GM12878 (cell line): ENCODE data around the gene TWF1. TPM values are rescaled to one million over a fixed set of nuclear protein-coding genes. Genes with fewer than 3 reads are reported as not detected.

Source experiments
- ATAC-seq: fragments of 200-7000 bp; cut with Tn5 transposase; 3 replicates; pipeline ENCODE4 v1.9.1; 2020; ENCODE audit warnings: mild to moderate bottlenecking, moderate library complexity
- BruUV-seq: library from RNA; stranded (reverse); fragments of 400-500 nt; replicated peaks from 2 replicates; lab custom pipeline; 2021; lab: Mats Ljungman, UMichigan
- CTCF ChIA-PET: fragments of 300-600 bp; sonication (Branson Sonifier 250); formaldehyde crosslinking; extraction: SDS; loops from one replicate; lab custom pipeline; 2021; ENCODE audit warnings: inconsistent platforms; lab: Yijun Ruan, JAX
- POLR2A ChIA-PET: fragments of 350-600 bp; formaldehyde crosslinking; extraction: SDS; loops from one replicate; lab custom pipeline; 2021; ENCODE audit warnings: inconsistent platforms; lab: Charles Lee
- RAD21 ChIA-PET: fragments of 300-600 bp; sonication (Branson Sonifier 250); formaldehyde crosslinking; loops from one replicate; lab custom pipeline; 2023; ENCODE audit warnings: antibody characterized with exemption; ENCODE audit not compliant: unreplicated experiment; lab: Charles Lee
- SMC1A ChIA-PET: fragments of 300-600 bp; sonication (Branson Sonifier 250); formaldehyde crosslinking; loops from one replicate; lab custom pipeline; 2023; ENCODE audit not compliant: unreplicated experiment, uncharacterized antibody; lab: Charles Lee
- DNase-seq: peaks from one replicate; pipeline ENCODE4 v3.0.0-alpha.2; 2011; ENCODE audit warnings: low read depth, low spot score
- FAIRE-seq: peaks from 3 replicates; lab custom pipeline; 2011; peaks lifted over from hg19 to GRCh38; lab: Jason Lieb, UNC
- H2AFZ ChIP-seq: 2 replicates; pipeline ENCODE4 v1.6.0; 2011; ENCODE audit warnings: low read depth, low read length, control low read depth; ENCODE audit not compliant: control insufficient read depth
- H3K27ac ChIP-seq: 2 replicates; pipeline ENCODE4 v1.5.1; 2011; ENCODE audit warnings: control low read depth; ENCODE audit not compliant: control insufficient read depth, insufficient read depth
- H3K27me3 ChIP-seq, 2 experiments: replicated peaks in 1 of 2; 2 replicates each; pipeline versions ENCODE4 v1.6.0 to v1.6.1; 2011; ENCODE audit warnings: low read length in 1 of 2; ENCODE audit not compliant: control insufficient read depth in 2 of 2, insufficient read depth in 2 of 2
- H3K36me3 ChIP-seq, 2 experiments: 2 replicates each; pipeline ENCODE4 v1.5.1; 2011; ENCODE audit warnings: low read length in 1 of 2; ENCODE audit not compliant: control insufficient read depth in 2 of 2, insufficient read depth in 2 of 2
- H3K4me1 ChIP-seq: 2 replicates; pipeline ENCODE4 v1.6.1; 2011; ENCODE audit warnings: mild to moderate bottlenecking, low read length, moderate library complexity, mixed read lengths; ENCODE audit not compliant: control insufficient read depth, insufficient read depth
- H3K4me2 ChIP-seq: 2 replicates; pipeline ENCODE4 v1.6.0; 2011; ENCODE audit warnings: control low read depth; ENCODE audit not compliant: control insufficient read depth, insufficient read depth
- H3K4me3 ChIP-seq: fragments of 200-600 bp; sonication (generic); 2 replicates; pipeline ENCODE4 v1.5.1; 2016
- H3K79me2 ChIP-seq: 2 replicates; pipeline ENCODE4 v1.6.0; 2011; ENCODE audit warnings: low read length; ENCODE audit not compliant: control insufficient read depth, insufficient read depth
- H3K9ac ChIP-seq: 2 replicates; pipeline ENCODE4 v1.8.0; 2011; ENCODE audit warnings: low read length, control low read depth, mixed read lengths; ENCODE audit not compliant: control insufficient read depth, insufficient read depth
- H3K9me3 ChIP-seq: replicated peaks from 3 replicates; pipeline ENCODE4 v1.5.1; 2011; ENCODE audit warnings: mild to moderate bottlenecking, low read length; ENCODE audit not compliant: control insufficient read depth, insufficient read depth
- H4K20me1 ChIP-seq: 2 replicates; pipeline ENCODE4 v1.6.0; 2011; ENCODE audit not compliant: control insufficient read depth, insufficient read depth
- CUX1 ChIP-seq: IDR thresholded peaks from 2 replicates; pipeline ENCODE4 v1.6.1; 2012; ENCODE audit warnings: improper control_type of control experiment, low read depth, low read length; ENCODE audit not compliant: insufficient replicate concordance
- POU2F2 ChIP-seq: IDR thresholded peaks from 3 replicates; pipeline ENCODE4 v1.6.1; 2011; ENCODE audit warnings: low read depth, mild to moderate bottlenecking, low read length, borderline replicate concordance
- RAD21 ChIP-seq: IDR thresholded peaks from 2 replicates; pipeline ENCODE4 v1.6.1; 2011; ENCODE audit warnings: mild to moderate bottlenecking, low read depth, low read length, moderate library complexity; ENCODE audit not compliant: insufficient read depth
- SMARCA5 ChIP-seq: fragments of 450-650 bp; IDR thresholded peaks from 2 replicates; pipeline ENCODE4 v1.6.1; 2017; ENCODE audit warnings: mild to moderate bottlenecking
- SMC3 ChIP-seq: IDR thresholded peaks from 2 replicates; pipeline ENCODE4 v1.6.1; 2011; ENCODE audit warnings: low read length, improper control_type of control experiment, borderline replicate concordance
- SPI1 ChIP-seq: IDR thresholded peaks from 2 replicates; pipeline ENCODE4 v1.6.1; 2011; ENCODE audit warnings: low read depth, mild to moderate bottlenecking, low read length, moderate library complexity, borderline replicate concordance; ENCODE audit not compliant: insufficient read depth
- YBX1 ChIP-seq: fragments of 450-650 bp; IDR thresholded peaks from 2 replicates; pipeline ENCODE4 v1.6.1; 2016; ENCODE audit warnings: antibody characterized with exemption
- WGBS: methylation state at CpG from one replicate; pipeline ENCODE4 v1.1.6; 2016; ENCODE audit warnings: low lambda C conversion rate; ENCODE audit not compliant: insufficient replicate concordance, insufficient coverage; ENCODE audit errors: missing lambda C conversion rate; 5-methylcytosine and 5-hydroxymethylcytosine counted together
- in situ Hi-C: fragments of 300-500 bp; cut with MboI; formaldehyde crosslinking; loops from 9 replicates; pipeline ENCODE4 v1.14.3; 2018; ENCODE audit warnings: mixed read lengths
- intact Hi-C: fragments of 100-400 bp; cut with micrococcal nuclease; formaldehyde crosslinking; loops from one replicate; pipeline ENCODE4 v1.14.2; 2022; ENCODE audit not compliant: unreplicated experiment
- polyA plus RNA-seq, 11 experiments: library from polyadenylated mRNA; depleted of rRNA in 4 of 11; unstranded in 6 of 11; stranded (reverse) in 5 of 11; fragments of >200 nt; fragmentation: Nextera tagmentation in 4 of 11; fragmentation: Illumina TruSeq in 1 of 11; extraction: Ambion mirVana in 4 of 11; extraction: Trizol in 1 of 11; gene quantifications; 1 replicate in 1 of 11; 2 replicates in 10 of 11; pipeline versions ENCODE4 v1.2.1 to v1.2.3, GENCODE V29; 2011 to 2016; ENCODE audit warnings: inconsistent platforms in 2 of 11, missing spikeins in 2 of 11, low read depth in 1 of 11
- total RNA-seq, 4 experiments: library from RNA; depleted of rRNA in 3 of 4; stranded (reverse); fragments of >200 nt in 3 of 4; fragmentation: Illumina TruSeq in 1 of 4; extraction: Trizol in 1 of 4; gene quantifications; 2 replicates each; pipeline versions ENCODE4 v1.2.1 to v1.2.3, GENCODE V29; 2013 to 2021

The TWF1 gene
- total and polyA plus RNA-seq, 10 of the 15 experiments (the other 5 are each of a cell fraction or from before 2014, with no cell fraction given) = 8.7 to 23.5 (median 18.4) TPM

- POLR2A ChIA-PET = no interaction called here
- CTCF ChIA-PET = interaction anchor here (0.6 to 1.3 kb wide), 2 partner anchors 9 to 95 kb away, joined by 3 to 5 read pairs; no protein-coding TSS in a partner anchor
- Histone ChIP-seq H3K4me2 (no peak overlapping the region), H4K20me1 (no peaks in the 10 kb centered on the region), H3K79me2 (no peaks in the 10 kb centered on the region), H3K9ac (no peak overlapping the region), H2AFZ (no peak overlapping the region), H3K27ac (no peak overlapping the region), H3K9me3 (no peaks in the 10 kb centered on the region), H3K4me1 (no peaks in the 10 kb centered on the region), H3K4me3 (no peak overlapping the region), H3K27me3 (no peaks in the 10 kb centered on the region), H3K36me3 (peaks cover 3 to 10% of the 10 kb centered on the region in 2 experiments; a peak in 3 of 4 replicates)
- RAD21 ChIA-PET = no interaction called here
- TSS peak; percentile 69 for BruUV-seq
- DNase-seq (no peak), ATAC-seq (no peak), FAIRE-seq (no peak)
- TF ChIP-seq SMARCA5 = no peak
- intact Hi-C loops = no loop called here
- SMC1A ChIA-PET = interaction anchor here (0.6 to 0.8 kb wide), 2 partner anchors 12 to 37 kb away, joined by 3 read pairs; no protein-coding TSS in a partner anchor
- in situ Hi-C loops = no loop called here
Observed at GRCh38 chr12:43786899-43787693, 19.0 kb downstream of the TWF1 start.

GRCh38 chr12:43776498-43776897, 29.6 kb downstream of the TWF1 start:
- ChIA-PET RAD21 (interaction anchor here (1.0 to 4.3 kb wide), 3 partner anchors 26 to 107 kb away, joined by 3 to 43 read pairs (median 4); no protein-coding TSS in a partner anchor), POLR2A (no interaction called here), SMC1A (interaction anchor here (0.8 to 3.0 kb wide), 10 partner anchors 8 to 106 kb away, joined by 3 to 39 read pairs (median 4); partner anchors contain the start of gene TWF1), CTCF (interaction anchor here (0.8 to 4.8 kb wide), 12 partner anchors 9 to 1154 kb away, joined by 3 to 59 read pairs (median 5); partner anchors contain the start of genes IRAK4 and PUS7L)
- Histone ChIP-seq H3K36me3 (peaks cover 2 to 19% of the 10 kb centered on the region in 2 experiments), H3K79me2 (no peaks in the 10 kb centered on the region), H3K27ac (no peak overlapping the region), H3K27me3 (no peaks in the 10 kb centered on the region), H3K4me3 (no peak overlapping the region), H3K9ac (no peak overlapping the region), H2AFZ (no peak overlapping the region), H3K9me3 (no peaks in the 10 kb centered on the region), H4K20me1 (no peaks in the 10 kb centered on the region), H3K4me2 (no peak overlapping the region), H3K4me1 (no peaks in the 10 kb centered on the region)
- 52% methylated on average over 3 of the region's 3 CpGs for WGBS
- FAIRE-seq = no peak
- peak; percentile 75 for ATAC-seq
- DNase-seq = no peak
- BruUV-seq = no TSS peak
- in situ Hi-C loops (loop anchor here (5.0 kb wide), 1 partner anchor 106 kb away; no protein-coding TSS in a partner anchor), intact Hi-C loops (loop anchor here (1.0 kb wide), 1 partner anchor 106 kb away; no protein-coding TSS in a partner anchor)
- TF ChIP-seq CUX1 = no peak
- no peak for TF ChIP-seq YBX1
- TF ChIP-seq POU2F2 = no peak
- peak; percentile 40; the same call in 1 of the 2 replicates for TF ChIP-seq RAD21
- no peak for TF ChIP-seq SPI1
- peak; percentile 47; the same call in 1 of the 2 replicates for TF ChIP-seq SMC3
